Activated naive CD4-positive, alpha-beta T cell treated with anti-CD3 and anti-CD28 coated beads for 36 hours (primary cell): ENCODE data around the gene ZFAND3. TPM values are rescaled to one million over a fixed set of nuclear protein-coding genes. Genes with fewer than 3 reads are reported as not detected.

Experiments
- CTCF ChIA-PET: fragments of 350-600 bp; sonication (Branson Sonifier 250); formaldehyde crosslinking; loops from one replicate; lab custom pipeline; 2021; ENCODE audit warnings: antibody characterized with exemption; lab: Charles Lee
- DNase-seq: peaks from one replicate; pipeline ENCODE4 v3.0.0-alpha.2; 2020
- H3K27ac Mint-ChIP-seq: one replicate; pipeline ENCODE4 v1.8.0; 2021; ENCODE audit warnings: mild to moderate bottlenecking, mixed read lengths
- H3K27me3 Mint-ChIP-seq: one replicate; pipeline ENCODE4 v1.8.0; 2021; ENCODE audit warnings: low read depth, mixed read lengths
- H3K36me3 Mint-ChIP-seq: one replicate; pipeline ENCODE4 v1.8.0; 2021; ENCODE audit warnings: low read depth, mixed read lengths
- H3K4me1 Mint-ChIP-seq: one replicate; pipeline ENCODE4 v1.8.0; 2021; ENCODE audit warnings: low read depth, mixed read lengths
- H3K4me3 Mint-ChIP-seq: one replicate; pipeline ENCODE4 v1.8.0; 2021; ENCODE audit warnings: mild to moderate bottlenecking, moderate library complexity, mixed read lengths
- H3K9me3 Mint-ChIP-seq: one replicate; pipeline ENCODE4 v1.8.0; 2021; ENCODE audit warnings: mixed read lengths
- intact Hi-C: fragments of 100-400 bp; cut with micrococcal nuclease; formaldehyde crosslinking; loops from one replicate; pipeline ENCODE4 v1.15.1; 2023
- total RNA-seq, 2 experiments: library from RNA; stranded (reverse); gene quantifications; one replicate each; pipeline ENCODE4 v1.2.3, GENCODE V29; 2021

Gene ZFAND3
- total RNA-seq, 2 experiments from 2014 or later, result 33.6 to 35.3 TPM

DNA sequence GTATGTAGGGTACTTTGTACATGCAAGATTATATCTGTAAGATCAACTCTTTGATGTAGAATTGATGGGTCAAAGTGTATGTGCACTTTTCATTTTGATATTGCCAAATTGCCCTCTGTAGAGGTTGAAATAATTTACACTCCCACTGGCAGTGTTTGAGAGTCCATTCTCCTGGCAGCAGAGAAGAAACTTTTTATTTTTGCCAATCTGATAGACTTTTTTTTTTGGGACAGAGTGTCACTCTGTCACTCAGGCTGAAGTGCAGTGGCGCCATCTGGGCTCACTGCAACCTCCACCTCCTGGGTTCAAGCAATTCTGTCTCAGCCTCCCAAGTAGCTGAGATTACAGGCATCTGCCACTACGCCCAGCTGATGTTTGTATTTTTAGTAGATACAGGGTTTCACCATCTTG lies 199.2 kb downstream of the ZFAND3 start:
- CTCF ChIA-PET, result no interaction called here
- peak; percentile 15 for DNase-seq
- H3K36me3 Mint-ChIP-seq, result peaks cover 2% of the 10 kb centered on the region
- peaks cover 24% of the 10 kb centered on the region for H3K4me1 Mint-ChIP-seq
- H3K27ac Mint-ChIP-seq, result no peak overlapping the region
- no peak overlapping the region for H3K4me3 Mint-ChIP-seq
- intact Hi-C loops, result no loop called here
- H3K9me3 Mint-ChIP-seq, result peaks cover 2% of the 10 kb centered on the region
- H3K27me3 Mint-ChIP-seq, result no peaks in the 10 kb centered on the region

DNA sequence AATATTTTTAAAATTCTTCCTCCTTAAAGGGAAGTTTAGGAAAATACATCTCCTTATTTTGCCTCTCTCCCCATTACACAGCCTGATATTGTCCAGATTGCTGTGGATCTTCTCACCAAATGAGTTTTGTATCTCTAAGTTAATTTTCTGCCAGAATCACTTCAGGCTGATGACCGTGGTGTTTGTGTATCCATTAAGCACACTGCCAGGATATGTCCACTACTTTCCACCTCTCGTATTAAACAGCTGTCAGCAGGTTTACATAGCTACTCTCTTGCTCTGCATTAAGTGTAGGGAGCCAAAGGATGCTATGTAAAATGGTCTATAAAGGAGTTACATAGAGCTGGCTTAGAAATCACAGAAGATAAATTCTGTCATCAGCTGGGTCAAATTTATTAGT lies 201.1 kb downstream of the ZFAND3 start:
- no peak overlapping the region for H3K27ac Mint-ChIP-seq
- H3K4me3 Mint-ChIP-seq, result no peak overlapping the region
- intact Hi-C loops, result no loop called here
- peaks cover 19% of the 10 kb centered on the region for H3K4me1 Mint-ChIP-seq
- peaks cover 2% of the 10 kb centered on the region for H3K36me3 Mint-ChIP-seq
- CTCF ChIA-PET, result interaction anchor here (0.7 to 1.1 kb wide), 3 partner anchors 13 to 386 kb away, joined by 3 to 4 read pairs (median 3); no protein-coding TSS in a partner anchor
- no peaks in the 10 kb centered on the region for H3K27me3 Mint-ChIP-seq
- DNase-seq, result no peak
- peaks cover 7% of the 10 kb centered on the region for H3K9me3 Mint-ChIP-seq

DNA sequence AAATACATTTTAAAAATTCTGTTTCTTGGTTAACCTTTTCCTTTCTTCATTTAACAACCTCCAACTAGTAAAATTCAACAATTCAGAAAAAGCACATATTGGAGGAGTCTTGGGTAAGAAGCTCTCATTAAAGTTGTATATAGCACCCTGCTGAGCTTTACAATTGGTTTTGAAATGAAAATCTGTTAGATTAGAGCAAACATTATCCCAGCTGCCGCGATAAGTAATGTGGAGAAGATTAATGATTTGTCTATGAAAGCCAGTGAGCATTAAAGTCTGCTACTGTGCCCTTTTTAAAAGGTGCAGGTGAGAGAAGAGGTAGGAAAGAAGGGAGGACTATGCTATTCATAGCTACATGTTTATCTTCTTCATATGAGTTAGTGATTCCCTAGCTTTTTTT lies 201.5 kb downstream of the ZFAND3 start:
- intact Hi-C loops, result no loop called here
- no peaks in the 10 kb centered on the region for H3K27me3 Mint-ChIP-seq
- no peak overlapping the region for H3K4me3 Mint-ChIP-seq
- no peak for DNase-seq
- CTCF ChIA-PET, result interaction anchor here (0.7 to 1.1 kb wide), 3 partner anchors 12 to 386 kb away, joined by 3 to 4 read pairs (median 3); no protein-coding TSS in a partner anchor
- peaks cover 7% of the 10 kb centered on the region for H3K9me3 Mint-ChIP-seq
- H3K27ac Mint-ChIP-seq, result no peak overlapping the region
- peaks cover 2% of the 10 kb centered on the region for H3K36me3 Mint-ChIP-seq
- peaks cover 20% of the 10 kb centered on the region for H3K4me1 Mint-ChIP-seq

DNA sequence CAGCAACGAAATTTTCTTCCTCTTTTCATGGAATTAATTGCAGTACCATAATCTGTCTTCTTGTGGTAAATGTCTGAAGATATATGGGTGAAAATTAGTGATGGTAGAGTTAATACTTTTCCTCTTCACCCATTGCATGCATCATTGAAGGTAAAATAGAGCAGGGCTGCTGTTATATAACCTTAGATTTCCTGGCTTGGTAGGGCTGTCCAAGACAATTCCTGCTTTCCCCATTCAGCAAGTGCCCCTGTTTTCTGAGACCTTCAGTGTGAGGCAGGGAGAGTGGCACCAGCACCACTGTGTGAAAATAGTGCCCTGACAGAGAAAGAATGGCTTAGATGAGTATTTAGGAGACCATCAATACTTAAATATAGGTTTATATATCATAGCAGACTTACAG lies 202.0 kb downstream of the ZFAND3 start:
- Mint-ChIP-seq H3K27me3 (no peaks in the 10 kb centered on the region), H3K9me3 (peaks cover 7% of the 10 kb centered on the region), H3K27ac (peak overlapping the region; percentile 8), H3K4me1 (peaks cover 23% of the 10 kb centered on the region), H3K36me3 (peaks cover 2% of the 10 kb centered on the region), H3K4me3 (no peak overlapping the region)
- no peak for DNase-seq
- intact Hi-C loops, result no loop called here
- CTCF ChIA-PET, result interaction anchor here (0.9 to 2.0 kb wide), 3 partner anchors 12 to 472 kb away, joined by 3 to 8 read pairs (median 3); no protein-coding TSS in a partner anchor

DNA sequence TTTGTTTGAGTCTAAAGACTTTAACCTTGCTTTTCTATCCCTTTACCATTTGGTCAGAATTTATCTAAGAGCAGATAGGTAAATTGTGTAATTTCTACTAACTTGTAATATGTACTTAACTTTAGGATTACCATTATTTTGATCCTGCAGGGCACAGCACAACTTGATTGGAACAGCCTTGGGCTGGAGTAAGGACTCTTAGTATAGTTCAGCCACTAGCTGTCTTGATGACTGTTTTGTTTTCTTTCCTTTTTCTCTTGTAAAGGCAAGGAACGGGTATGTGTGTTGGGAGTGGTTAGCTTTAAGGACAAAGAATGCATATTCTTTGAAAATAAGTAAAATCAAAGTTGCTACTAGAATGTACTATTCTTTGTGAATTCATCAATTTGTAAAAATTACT lies 203.2 kb downstream of the ZFAND3 start:
- H3K4me1 Mint-ChIP-seq, result peaks cover 28% of the 10 kb centered on the region
- no peak for DNase-seq
- no peaks in the 10 kb centered on the region for H3K27me3 Mint-ChIP-seq
- CTCF ChIA-PET, result interaction anchor here (1.2 to 2.0 kb wide), 6 partner anchors 10 to 471 kb away, joined by 3 to 8 read pairs (median 4); no protein-coding TSS in a partner anchor
- H3K9me3 Mint-ChIP-seq, result peaks cover 7% of the 10 kb centered on the region
- intact Hi-C loops, result no loop called here
- peaks cover 2% of the 10 kb centered on the region for H3K36me3 Mint-ChIP-seq
- no peak overlapping the region for H3K4me3 Mint-ChIP-seq
- no peak overlapping the region for H3K27ac Mint-ChIP-seq

DNA sequence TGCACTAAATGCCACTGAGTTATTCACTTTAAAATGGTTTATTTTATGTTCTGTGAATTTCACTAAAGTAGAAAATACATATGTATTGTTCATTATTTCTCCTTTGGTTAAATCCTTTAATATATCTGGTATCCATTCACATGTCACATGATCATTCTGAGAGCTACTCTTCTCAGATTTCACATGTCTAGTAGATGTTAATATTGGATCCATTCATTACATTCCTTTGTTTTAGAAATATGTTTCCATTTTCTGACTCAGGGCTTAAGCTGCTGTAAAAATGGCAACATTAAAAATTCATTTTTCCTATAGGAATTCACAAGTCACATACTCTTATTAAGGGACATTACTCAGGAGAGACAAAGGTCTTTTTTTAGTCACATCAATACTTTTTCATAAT lies 205.4 kb downstream of the ZFAND3 start:
- H3K4me1 Mint-ChIP-seq, result peaks cover 40% of the 10 kb centered on the region
- H3K9me3 Mint-ChIP-seq, result peaks cover 7% of the 10 kb centered on the region
- intact Hi-C loops, result no loop called here
- DNase-seq, result no peak
- H3K27ac Mint-ChIP-seq, result no peak overlapping the region
- no peak overlapping the region for H3K4me3 Mint-ChIP-seq
- H3K36me3 Mint-ChIP-seq, result peaks cover 4% of the 10 kb centered on the region
- CTCF ChIA-PET, result interaction anchor here (0.6 kb wide), 1 partner anchor 778 kb away, joined by 3 read pairs; no protein-coding TSS in a partner anchor
- H3K27me3 Mint-ChIP-seq, result no peaks in the 10 kb centered on the region

DNA sequence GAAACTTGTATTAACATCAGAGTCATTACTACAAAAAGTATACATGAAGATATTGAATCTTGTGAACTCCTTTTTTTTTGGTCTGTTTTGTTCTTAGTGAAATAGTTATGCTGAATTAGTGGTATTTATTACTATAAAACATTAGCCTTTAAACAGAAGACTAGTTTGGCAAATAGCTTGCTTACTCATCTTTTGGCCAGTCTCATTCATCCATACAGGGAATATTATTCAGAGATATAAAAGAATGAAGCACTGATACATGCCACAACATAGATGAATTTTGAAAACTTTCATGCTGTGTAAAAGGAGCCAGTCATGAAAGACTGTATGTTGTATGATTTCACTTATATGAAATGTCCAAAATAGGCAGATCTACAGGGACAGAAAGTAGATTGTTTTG lies 205.9 kb downstream of the ZFAND3 start:
- Mint-ChIP-seq H3K4me3 (no peak overlapping the region), H3K36me3 (peaks cover 7% of the 10 kb centered on the region), H3K27me3 (no peaks in the 10 kb centered on the region), H3K27ac (no peak overlapping the region), H3K4me1 (peaks cover 43% of the 10 kb centered on the region), H3K9me3 (peaks cover 7% of the 10 kb centered on the region)
- no peak for DNase-seq
- intact Hi-C loops, result no loop called here
- CTCF ChIA-PET, result no interaction called here

DNA sequence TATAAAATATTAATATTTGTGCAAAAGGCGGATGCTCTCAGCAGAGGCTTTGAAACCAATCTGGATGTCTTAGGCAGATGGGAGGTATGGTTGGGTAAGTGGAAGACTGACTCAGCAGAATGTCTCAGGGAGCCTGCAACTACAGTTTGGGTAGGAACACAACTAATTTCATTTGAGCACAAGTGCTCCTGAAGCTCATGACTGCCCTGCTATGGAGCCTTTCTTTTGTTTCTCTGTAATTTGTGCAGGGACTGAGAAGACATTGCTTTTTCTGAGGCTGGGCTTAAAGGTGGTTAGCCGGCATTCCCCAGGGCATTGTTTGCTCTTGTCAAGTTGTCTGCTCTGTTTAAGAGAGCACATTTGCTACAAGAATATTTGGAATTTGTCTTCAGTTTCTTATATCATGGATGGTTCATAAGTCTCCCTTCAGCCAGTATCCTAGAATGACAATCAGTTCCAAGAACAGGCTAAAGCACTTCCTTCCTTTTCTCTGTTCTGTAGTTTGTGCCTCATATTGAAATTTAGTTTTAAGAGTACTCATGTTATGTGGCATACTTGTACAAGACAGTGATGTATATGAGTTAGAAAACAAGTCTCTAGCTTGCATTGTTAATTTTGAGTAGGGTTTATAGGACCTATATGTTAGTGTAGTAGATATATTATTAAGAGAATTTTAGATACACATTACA lies 208.3 kb downstream of the ZFAND3 start:
- H3K9me3 Mint-ChIP-seq, result peaks cover 9% of the 10 kb centered on the region
- H3K27ac Mint-ChIP-seq, result no peak overlapping the region
- H3K4me3 Mint-ChIP-seq, result no peak overlapping the region
- intact Hi-C loops, result no loop called here
- DNase-seq, result no peak
- peaks cover 7% of the 10 kb centered on the region for H3K36me3 Mint-ChIP-seq
- no peaks in the 10 kb centered on the region for H3K27me3 Mint-ChIP-seq
- peaks cover 54% of the 10 kb centered on the region for H3K4me1 Mint-ChIP-seq
- CTCF ChIA-PET, result interaction anchor here (1.0 kb wide), 1 partner anchor 542 kb away, joined by 3 read pairs; no protein-coding TSS in a partner anchor

DNA sequence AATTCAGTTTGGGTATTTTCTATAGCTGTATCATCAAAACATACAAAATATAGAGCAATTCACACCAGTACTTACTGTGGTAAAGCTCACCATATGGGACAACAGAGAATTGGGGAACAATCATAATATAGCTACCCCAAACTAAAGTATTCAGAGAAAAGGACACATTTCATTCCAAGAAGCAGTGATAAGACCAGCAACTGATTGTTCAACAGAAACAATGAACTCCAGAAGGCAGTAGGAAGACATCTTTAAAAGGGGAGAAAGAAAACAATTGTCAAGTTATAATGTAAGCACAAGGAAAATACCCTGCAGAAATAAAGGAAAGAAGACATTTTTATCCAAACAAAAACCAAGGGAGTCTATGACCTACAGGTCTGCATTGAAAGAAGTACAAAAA lies 210.9 kb downstream of the ZFAND3 start:
- Mint-ChIP-seq H3K4me1 (peaks cover 69% of the 10 kb centered on the region), H3K4me3 (no peak overlapping the region), H3K27ac (no peak overlapping the region), H3K27me3 (no peaks in the 10 kb centered on the region), H3K9me3 (peaks cover 2% of the 10 kb centered on the region), H3K36me3 (peaks cover 5% of the 10 kb centered on the region)
- intact Hi-C loops, result loop anchor here (5.0 to 10.0 kb wide), 2 partner anchors 544 to 642 kb away; no protein-coding TSS in a partner anchor
- DNase-seq, result no peak
- CTCF ChIA-PET, result interaction anchor here (0.7 kb wide), 1 partner anchor 188 kb away, joined by 3 read pairs; no protein-coding TSS in a partner anchor

DNA sequence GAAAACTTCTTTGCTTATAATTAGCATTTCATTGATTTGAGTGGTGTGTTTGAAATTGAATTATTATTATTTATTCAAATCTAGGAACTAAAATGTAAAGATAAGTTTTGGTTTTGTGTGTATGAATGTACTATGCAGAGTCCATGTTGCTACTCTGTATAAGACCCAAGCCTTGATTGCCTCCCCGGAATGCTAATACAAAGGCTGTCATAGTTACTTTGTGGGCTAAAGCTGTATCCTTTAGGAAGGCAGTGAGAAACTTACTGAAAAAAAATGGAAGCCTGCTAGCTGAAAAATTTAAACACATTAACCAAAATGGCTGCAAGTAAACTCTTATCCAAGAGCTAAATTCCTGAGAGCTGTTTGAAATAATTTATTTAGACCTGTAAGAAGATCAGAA lies 213.3 kb downstream of the ZFAND3 start:
- peaks cover 58% of the 10 kb centered on the region for H3K4me1 Mint-ChIP-seq

DNA sequence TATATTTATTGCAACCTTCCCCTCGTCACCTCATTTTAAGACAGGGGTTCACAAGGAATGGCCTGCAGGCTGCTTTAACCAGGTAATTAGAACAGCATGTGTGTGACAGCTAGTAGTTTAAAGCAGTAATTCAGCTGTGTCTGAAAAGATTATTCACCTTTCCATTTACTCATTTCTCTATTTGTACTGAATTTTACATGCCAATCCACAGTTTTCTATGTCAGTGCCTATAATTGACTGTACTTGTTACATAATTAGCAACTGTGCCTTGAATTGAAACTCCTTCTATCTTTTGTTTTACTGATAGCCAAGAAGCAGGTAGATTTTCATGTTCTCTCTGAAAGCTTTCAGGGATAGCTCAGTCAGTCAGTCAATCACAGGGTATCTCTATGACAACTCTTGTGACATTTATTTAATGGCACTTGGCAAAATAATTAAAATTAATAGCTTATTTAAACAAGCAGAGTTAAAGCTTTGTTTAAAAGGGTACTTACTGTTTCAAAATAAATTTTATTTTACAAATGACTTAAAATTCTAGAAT lies 214.0 kb downstream of the ZFAND3 start:
- CTCF ChIA-PET, result interaction anchor here (0.6 to 1.8 kb wide), 7 partner anchors 11 to 605 kb away, joined by 3 to 6 read pairs (median 3); no protein-coding TSS in a partner anchor
- intact Hi-C loops, result loop anchor here (5.0 to 10.0 kb wide), 2 partner anchors 541 to 639 kb away; no protein-coding TSS in a partner anchor
- H3K27me3 Mint-ChIP-seq, result no peaks in the 10 kb centered on the region
- peaks cover 2% of the 10 kb centered on the region for H3K9me3 Mint-ChIP-seq
- DNase-seq, result no peak
- H3K27ac Mint-ChIP-seq, result no peak overlapping the region
- H3K36me3 Mint-ChIP-seq, result peaks cover 5% of the 10 kb centered on the region
- H3K4me3 Mint-ChIP-seq, result no peak overlapping the region
- peaks cover 54% of the 10 kb centered on the region for H3K4me1 Mint-ChIP-seq

More for the DNA sequence above, 213.3 kb downstream of the ZFAND3 start:
- no peak overlapping the region for H3K4me3 Mint-ChIP-seq
- no peaks in the 10 kb centered on the region for H3K27me3 Mint-ChIP-seq
- DNase-seq, result no peak
- CTCF ChIA-PET, result interaction anchor here (0.6 to 1.7 kb wide), 8 partner anchors 10 to 605 kb away, joined by 3 to 6 read pairs (median 3); no protein-coding TSS in a partner anchor
- H3K36me3 Mint-ChIP-seq, result peaks cover 5% of the 10 kb centered on the region
- intact Hi-C loops, result loop anchor here (5.0 to 10.0 kb wide), 2 partner anchors 542 to 640 kb away; no protein-coding TSS in a partner anchor
- no peak overlapping the region for H3K27ac Mint-ChIP-seq
- peaks cover 2% of the 10 kb centered on the region for H3K9me3 Mint-ChIP-seq

DNA sequence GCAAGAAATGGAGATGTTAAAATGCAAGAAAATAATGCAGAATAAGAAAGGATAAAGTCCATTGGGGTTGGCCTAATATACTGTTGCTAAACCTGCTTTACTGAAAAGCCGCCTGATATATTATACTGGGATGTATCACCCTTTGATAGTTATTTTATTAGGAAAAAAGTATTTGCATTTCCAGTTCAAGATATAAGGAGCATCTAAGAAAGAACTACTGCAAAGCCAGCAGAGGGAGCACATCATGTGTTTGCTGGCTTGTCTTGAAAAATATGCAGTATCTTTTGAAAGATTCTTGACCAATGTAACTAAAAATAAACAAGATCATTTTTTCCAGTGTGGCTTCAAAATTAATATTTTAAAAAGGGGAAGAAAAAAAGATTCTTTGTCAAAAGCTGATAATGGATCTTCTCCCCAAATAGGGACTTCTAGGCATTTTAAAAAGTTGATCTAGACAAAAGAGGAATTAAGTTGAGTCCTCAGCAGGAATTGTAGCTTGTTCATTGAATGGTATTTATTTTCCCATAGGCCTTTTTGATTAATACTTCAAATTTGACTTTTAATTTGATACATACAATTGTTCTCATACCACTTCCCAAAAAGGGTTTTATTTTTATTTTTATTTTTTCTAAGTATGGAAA lies 214.9 kb downstream of the ZFAND3 start:
- no peaks in the 10 kb centered on the region for H3K27me3 Mint-ChIP-seq
- H3K9me3 Mint-ChIP-seq, result peaks cover 2% of the 10 kb centered on the region
- H3K36me3 Mint-ChIP-seq, result peaks cover 4% of the 10 kb centered on the region
- no peak overlapping the region for H3K27ac Mint-ChIP-seq
- H3K4me1 Mint-ChIP-seq, result peaks cover 51% of the 10 kb centered on the region
- peak; percentile 7 for DNase-seq
- intact Hi-C loops, result loop anchor here (2.0 to 10.0 kb wide), 4 partner anchors 24 to 638 kb away; no protein-coding TSS in a partner anchor
- CTCF ChIA-PET, result interaction anchor here (0.6 to 1.8 kb wide), 6 partner anchors 12 to 536 kb away, joined by 4 to 6 read pairs (median 4); no protein-coding TSS in a partner anchor
- H3K4me3 Mint-ChIP-seq, result no peak overlapping the region
